ENCODE results near the gene GNAI2.
"Not testable (repeated sequence)": the region's sequence is repeated elsewhere in the genome, so short reads cannot be mapped to it uniquely, and the experiment has no call there.

GNAI2 gene

GRCh38 chr3:50265571-50265970 is 29.6 kb downstream of the GNAI2 start:
- no peak for DNase-seq

- DNase-seq = no peak
Measured at GRCh38 chr3:50266017-50266416, 30.0 kb downstream of the GNAI2 start.

GRCh38 chr3:50266836-50267235 is 30.8 kb downstream of the GNAI2 start:
- no peak for DNase-seq

GRCh38 chr3:50267280-50267913 is 31.4 kb downstream of the GNAI2 start:
- DNase-seq = no peak

- no peak for DNase-seq
Measured at GRCh38 chr3:50268276-50268675, 32.3 kb downstream of the GNAI2 start.

- DNase-seq = no peak
Measured at GRCh38 chr3:50268703-50269451, 32.9 kb downstream of the GNAI2 start, which contains the start of gene SEMA3B. SEMA3B (plus strand) TSS chr3:50269147; CDS start chr3:50269241, 94 bp downstream.

- DNase-seq = no peak
Measured at GRCh38 chr3:50269460-50269859, 33.5 kb downstream of the GNAI2 start.

GRCh38 chr3:50269977-50270413 is 34.0 kb downstream of the GNAI2 start:
- DNase-seq = no peak

- DNase-seq = no peak
Measured at GRCh38 chr3:50270422-50271224, 34.6 kb downstream of the GNAI2 start.

- no peak for DNase-seq
Measured at GRCh38 chr3:50271314-50271936, 35.4 kb downstream of the GNAI2 start.

- DNase-seq = not testable (repeated sequence)
Measured at GRCh38 chr3:50272538-50272910, 36.5 kb downstream of the GNAI2 start.

- no peak for DNase-seq
Measured at GRCh38 chr3:50272911-50273688, 37.1 kb downstream of the GNAI2 start.

GRCh38 chr3:50273689-50274065 is 37.7 kb downstream of the GNAI2 start:
- no peak for DNase-seq

- DNase-seq = no peak
Measured at GRCh38 chr3:50274371-50275104, 38.5 kb downstream of the GNAI2 start.

GRCh38 chr3:50275141-50275995 is 39.4 kb downstream of the GNAI2 start:
- no peak for DNase-seq

GRCh38 chr3:50275996-50276761 is 40.2 kb downstream of the GNAI2 start:
- no peak for DNase-seq

GRCh38 chr3:50276762-50277101 is 40.7 kb downstream of the GNAI2 start:
- DNase-seq = no peak

GRCh38 chr3:50278123-50278879 is 42.3 kb downstream of the GNAI2 start:
- DNase-seq = no peak

GRCh38 chr3:50278880-50279224 is 42.8 kb downstream of the GNAI2 start, which contains the start of gene LSMEM2:
LSMEM2 (plus strand) TSS chr3:50279087; CDS start chr3:50279114, 27 bp downstream.
- DNase-seq = no peak

Data from NCI-H2081 treated with DMSO at 0.1 percent for 48 hours (cell line).